Astrocyte of the cerebellum (primary cell): ENCODE measurements around the gene VPS13C.
A peak's percentile ranks its signal among the peaks of the same experiment; 100 is the strongest.

ENCODE experiments used
- DNase-seq: peaks from one replicate; pipeline ENCODE4 v3.0.0-alpha.2; 2011; ENCODE audit warnings: low read depth
- H3K4me3 ChIP-seq: 2 replicates; pipeline ENCODE4 v1.5.1; 2011; ENCODE audit warnings: mild to moderate bottlenecking, low read depth, low read length, moderate library complexity
- in situ Hi-C: cut with HindIII; loops from 2 replicates; pipeline ENCODE4 v1.10.0; 2017; ENCODE audit warnings: low sequenced_read_pairs
- TF ChIP-seq, protein P1 (sequence below): IDR thresholded peaks from 2 replicates; pipeline ENCODE4 v1.5.1; 2012; ENCODE audit warnings: low read length, low read depth, moderate library complexity, mild to moderate bottlenecking; ENCODE audit errors: missing control alignments

Gene VPS13C

GRCh38 chr15:61841466-61841865 is 218.8 kb downstream of the VPS13C start:
- DNase-seq = no peak
- in situ Hi-C loops = loop anchor here (25.0 kb wide), 3 partner anchors 654 to 1254 kb away; no protein-coding TSS in a partner anchor
- H3K4me3 ChIP-seq = no peak overlapping the region
- TF ChIP-seq, protein P1, sequence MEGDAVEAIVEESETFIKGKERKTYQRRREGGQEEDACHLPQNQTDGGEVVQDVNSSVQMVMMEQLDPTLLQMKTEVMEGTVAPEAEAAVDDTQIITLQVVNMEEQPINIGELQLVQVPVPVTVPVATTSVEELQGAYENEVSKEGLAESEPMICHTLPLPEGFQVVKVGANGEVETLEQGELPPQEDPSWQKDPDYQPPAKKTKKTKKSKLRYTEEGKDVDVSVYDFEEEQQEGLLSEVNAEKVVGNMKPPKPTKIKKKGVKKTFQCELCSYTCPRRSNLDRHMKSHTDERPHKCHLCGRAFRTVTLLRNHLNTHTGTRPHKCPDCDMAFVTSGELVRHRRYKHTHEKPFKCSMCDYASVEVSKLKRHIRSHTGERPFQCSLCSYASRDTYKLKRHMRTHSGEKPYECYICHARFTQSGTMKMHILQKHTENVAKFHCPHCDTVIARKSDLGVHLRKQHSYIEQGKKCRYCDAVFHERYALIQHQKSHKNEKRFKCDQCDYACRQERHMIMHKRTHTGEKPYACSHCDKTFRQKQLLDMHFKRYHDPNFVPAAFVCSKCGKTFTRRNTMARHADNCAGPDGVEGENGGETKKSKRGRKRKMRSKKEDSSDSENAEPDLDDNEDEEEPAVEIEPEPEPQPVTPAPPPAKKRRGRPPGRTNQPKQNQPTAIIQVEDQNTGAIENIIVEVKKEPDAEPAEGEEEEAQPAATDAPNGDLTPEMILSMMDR = no peak

- in situ Hi-C loops = loop anchor here (25.0 kb wide), 3 partner anchors 653 to 1253 kb away; no protein-coding TSS in a partner anchor
- no peak for DNase-seq
- TF ChIP-seq, protein P1 = no peak
- H3K4me3 ChIP-seq = no peak overlapping the region
These were observed 220.2 kb downstream of the VPS13C start for GRCh38 chr15:61840090-61840489.

DNA sequence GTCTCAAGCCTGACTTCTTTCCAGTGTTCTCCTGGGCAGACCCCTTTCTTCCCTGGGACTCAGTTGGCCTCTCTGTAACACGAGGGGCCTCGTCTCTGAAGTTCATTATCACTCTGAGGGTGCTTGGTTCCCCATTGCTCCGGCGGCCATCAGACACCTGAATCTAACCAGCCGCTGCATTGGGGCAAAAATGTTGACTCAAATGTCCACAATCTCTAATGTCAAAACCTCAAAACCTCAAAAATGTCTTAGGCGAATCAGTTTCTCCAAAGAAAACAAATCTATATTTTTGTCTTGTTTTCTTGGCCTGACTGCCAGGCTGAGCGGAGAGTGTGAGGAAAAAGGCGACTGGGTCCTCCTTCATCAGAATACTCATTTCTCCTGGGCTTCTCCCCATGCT is 220.7 kb downstream of the VPS13C start:
- in situ Hi-C loops = loop anchor here (25.0 kb wide), 3 partner anchors 652 to 1252 kb away; no protein-coding TSS in a partner anchor
- TF ChIP-seq, protein P1 = no peak
- DNase-seq = peak; percentile 63

GRCh38 chr15:61835496-61836106 is 224.6 kb downstream of the VPS13C start:
- TF ChIP-seq, protein P1 = peak; percentile 94
- in situ Hi-C loops = loop anchor here (25.0 kb wide), 3 partner anchors 648 to 1248 kb away; no protein-coding TSS in a partner anchor
- H3K4me3 ChIP-seq = no peak overlapping the region
- peak; percentile 22 for DNase-seq

More for the DNA sequence above, 220.7 kb downstream of the VPS13C start:
- no peak overlapping the region for H3K4me3 ChIP-seq

DNA sequence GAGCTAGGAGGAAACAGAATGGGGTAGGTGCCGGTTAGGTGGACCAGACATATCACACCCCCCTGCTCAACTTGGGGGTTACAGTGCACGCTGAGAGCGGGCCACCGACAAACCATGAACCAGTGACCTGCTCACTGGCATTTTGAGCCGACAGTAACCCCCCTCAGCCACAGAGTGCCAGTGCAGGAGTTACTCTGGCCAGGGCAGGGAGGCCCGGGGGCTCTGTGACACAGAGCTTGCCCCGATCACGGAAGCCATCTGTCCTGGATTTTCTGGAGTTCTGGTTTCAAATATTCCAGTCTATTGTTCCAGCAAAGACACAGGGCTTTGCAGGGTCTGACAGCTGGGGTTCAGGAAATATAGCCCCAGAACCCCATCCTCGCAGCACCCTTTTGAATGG is 225.2 kb downstream of the VPS13C start:
- no peak for DNase-seq

DNA sequence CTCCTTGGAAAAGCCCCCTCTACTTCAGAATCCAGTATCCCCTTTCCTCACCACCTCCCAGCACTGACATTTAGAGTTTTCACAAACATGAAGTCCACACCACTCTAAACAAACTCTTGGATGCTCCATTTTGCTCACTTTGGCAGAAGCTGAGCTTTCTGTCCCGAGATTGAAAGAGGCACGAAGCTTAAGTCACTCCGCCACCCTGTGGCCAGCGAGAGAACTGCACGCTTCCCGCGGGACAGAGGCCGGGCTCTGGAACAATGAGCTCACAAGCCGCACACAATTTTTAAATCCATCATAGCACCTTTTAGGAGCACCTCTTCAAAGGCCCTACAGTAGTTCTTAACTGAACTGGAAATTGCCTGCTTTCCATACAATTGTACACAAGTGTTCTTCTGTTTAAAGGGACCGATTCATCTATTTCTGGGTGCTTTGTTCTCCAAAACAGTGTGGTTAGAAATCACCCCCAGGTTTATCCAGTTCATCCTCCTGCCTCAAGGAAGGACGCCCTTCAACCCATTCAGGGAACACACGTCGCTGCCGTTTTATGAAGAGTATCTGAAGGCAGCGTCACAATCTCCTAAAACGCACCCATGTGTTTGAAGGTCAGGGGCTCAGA is 226.1 kb downstream of the VPS13C start:
- DNase-seq = peak; percentile 78
- in situ Hi-C loops = loop anchor here (25.0 kb wide), 3 partner anchors 647 to 1247 kb away; no protein-coding TSS in a partner anchor
- H3K4me3 ChIP-seq = no peak overlapping the region
- TF ChIP-seq, protein P1 = peak; percentile 97

More for the DNA sequence above, 225.2 kb downstream of the VPS13C start:
- TF ChIP-seq, protein P1 = no peak
- H3K4me3 ChIP-seq = no peak overlapping the region
- in situ Hi-C loops = loop anchor here (25.0 kb wide), 3 partner anchors 648 to 1248 kb away; no protein-coding TSS in a partner anchor
